ENCODE results near the gene CDH8.

Gene CDH8

GRCh38 chr16:61891460-61891859 is 144.8 kb downstream of the CDH8 start:
- H3K4me3 ChIP-seq (ENCODE audit: low read depth, low read length), result no peak overlapping the region
- H3K27ac ChIP-seq, result no peak overlapping the region

GRCh38 chr16:61890386-61890785 is 145.9 kb downstream of the CDH8 start:
- no peaks in the 10 kb centered on the region for H3K9me3 ChIP-seq (ENCODE audit: severe bottlenecking)
- peaks cover 25% of the 10 kb centered on the region for H3K27me3 ChIP-seq (ENCODE audit: insufficient read depth, low read depth, severe bottlenecking)
- H3K36me3 ChIP-seq, result no peaks in the 10 kb centered on the region
- TF ChIP-seq CTCF (IDR thresholded peaks at IDR 0.05; ENCODE audit: low read depth, low read length), result no peak
- no peak overlapping the region for H3K27ac ChIP-seq
- no peak overlapping the region for H3K4me3 ChIP-seq (ENCODE audit: low read depth, low read length)
- no peak for DNase-seq

More at GRCh38 chr16:61891460-61891859, 144.8 kb downstream of the CDH8 start:
- Histone ChIP-seq H3K36me3 (no peaks in the 10 kb centered on the region), H3K9me3 (ENCODE audit: severe bottlenecking) (no peaks in the 10 kb centered on the region), H3K27me3 (ENCODE audit: insufficient read depth, low read depth, severe bottlenecking) (peaks cover 28% of the 10 kb centered on the region)
- no peak for DNase-seq
- no peak for TF ChIP-seq CTCF (IDR thresholded peaks at IDR 0.05; ENCODE audit: low read depth, low read length)

GRCh38 chr16:61887903-61888302 is 148.3 kb downstream of the CDH8 start:
- no peak for TF ChIP-seq CTCF (IDR thresholded peaks at IDR 0.05; ENCODE audit: low read depth, low read length)
- H3K27me3 ChIP-seq (ENCODE audit: insufficient read depth, low read depth, severe bottlenecking), result peaks cover 24% of the 10 kb centered on the region
- no peak for DNase-seq
- no peak overlapping the region for H3K4me3 ChIP-seq (ENCODE audit: low read depth, low read length)
- H3K9me3 ChIP-seq (ENCODE audit: severe bottlenecking), result no peaks in the 10 kb centered on the region
- H3K27ac ChIP-seq, result no peak overlapping the region
- no peaks in the 10 kb centered on the region for H3K36me3 ChIP-seq

GRCh38 chr16:61885343-61885742 is 150.9 kb downstream of the CDH8 start:
- Histone ChIP-seq H3K9me3 (ENCODE audit: severe bottlenecking) (no peaks in the 10 kb centered on the region), H3K36me3 (no peaks in the 10 kb centered on the region), H3K27me3 (ENCODE audit: insufficient read depth, low read depth, severe bottlenecking) (peaks cover 27% of the 10 kb centered on the region), H3K4me3 (ENCODE audit: low read depth, low read length) (no peak overlapping the region), H3K27ac (no peak overlapping the region)
- no peak for TF ChIP-seq CTCF (IDR thresholded peaks at IDR 0.05; ENCODE audit: low read depth, low read length)
- no peak for DNase-seq

GRCh38 chr16:61879306-61879705 is 156.9 kb downstream of the CDH8 start:
- Histone ChIP-seq H3K36me3 (no peaks in the 10 kb centered on the region), H3K9me3 (ENCODE audit: severe bottlenecking) (no peaks in the 10 kb centered on the region), H3K27me3 (ENCODE audit: insufficient read depth, low read depth, severe bottlenecking) (peaks cover 25% of the 10 kb centered on the region), H3K4me3 (ENCODE audit: low read depth, low read length) (no peak overlapping the region), H3K27ac (no peak overlapping the region)
- no peak for TF ChIP-seq CTCF (IDR thresholded peaks at IDR 0.05; ENCODE audit: low read depth, low read length)
- DNase-seq, result no peak

- no peaks in the 10 kb centered on the region for H3K9me3 ChIP-seq (ENCODE audit: severe bottlenecking)
- H3K27ac ChIP-seq, result no peak overlapping the region
- peaks cover 25% of the 10 kb centered on the region for H3K27me3 ChIP-seq (ENCODE audit: insufficient read depth, low read depth, severe bottlenecking)
- TF ChIP-seq CTCF (IDR thresholded peaks at IDR 0.05; ENCODE audit: low read depth, low read length), result no peak
- H3K36me3 ChIP-seq, result no peaks in the 10 kb centered on the region
- no peak for DNase-seq
- H3K4me3 ChIP-seq (ENCODE audit: low read depth, low read length), result no peak overlapping the region
These were observed 158.8 kb downstream of the CDH8 start for GRCh38 chr16:61877436-61877835.
